Endodermal cell (in vitro differentiated cells): ENCODE results near the gene GAB2. TPM values are rescaled to one million over a fixed set of nuclear protein-coding genes. Genes with fewer than 3 reads are reported as not detected.

ENCODE experiments used
- DNase-seq: peaks from one replicate; pipeline ENCODE4 v3.0.0-alpha.2; 2017
- H3K27ac ChIP-seq: 2 replicates; pipeline ENCODE4 v1.5.1; 2013; ENCODE audit warnings: mild to moderate bottlenecking, low read depth, low read length, moderate library complexity
- H3K27me3 ChIP-seq: 2 replicates; pipeline ENCODE4 v1.6.1; 2013; ENCODE audit warnings: mild to moderate bottlenecking, low read length, moderate library complexity; ENCODE audit not compliant: insufficient read depth, control insufficient read depth, poor library complexity, severe bottlenecking
- H3K36me3 ChIP-seq: 2 replicates; pipeline ENCODE4 v1.7.0; 2013; ENCODE audit warnings: mild to moderate bottlenecking, low read length, moderate library complexity; ENCODE audit not compliant: control insufficient read depth, insufficient read depth
- H3K4me1 ChIP-seq: one replicate; pipeline ENCODE4 v1.7.0; 2013; ENCODE audit warnings: low read length; ENCODE audit not compliant: control insufficient read depth, insufficient read depth
- H3K4me3 ChIP-seq: 2 replicates; pipeline ENCODE4 v1.5.1; 2013; ENCODE audit warnings: mild to moderate bottlenecking, low read length, moderate library complexity
- H3K9ac ChIP-seq: 2 replicates; pipeline ENCODE4 v1.6.1; 2013; ENCODE audit warnings: mild to moderate bottlenecking, low read length, moderate library complexity; ENCODE audit not compliant: poor library complexity, severe bottlenecking; ENCODE audit errors: extremely low read depth
- H3K9me3 ChIP-seq: 2 replicates; pipeline ENCODE4 v1.6.1; 2013; ENCODE audit warnings: mild to moderate bottlenecking, low read length, moderate library complexity; ENCODE audit not compliant: control insufficient read depth
- H3K27ac Mint-ChIP-seq: 2 replicates; pipeline ENCODE4 v1.8.0; 2020; ENCODE audit warnings: mixed read lengths
- H3K27me3 Mint-ChIP-seq: 2 replicates; pipeline ENCODE4 v1.8.0; 2021; ENCODE audit warnings: mild to moderate bottlenecking, mixed read lengths; ENCODE audit not compliant: insufficient read depth
- H3K36me3 Mint-ChIP-seq: 2 replicates; pipeline ENCODE4 v1.8.0; 2020; ENCODE audit warnings: low read depth, mixed read lengths
- H3K4me1 Mint-ChIP-seq: 2 replicates; pipeline ENCODE4 v1.8.0; 2020; ENCODE audit warnings: mixed read lengths
- H3K4me3 Mint-ChIP-seq: 2 replicates; pipeline ENCODE4 v1.8.0; 2020; ENCODE audit warnings: mild to moderate bottlenecking, moderate library complexity, mixed read lengths
- H3K9me3 Mint-ChIP-seq: 2 replicates; pipeline ENCODE4 v1.8.0; 2020; ENCODE audit warnings: mild to moderate bottlenecking, mixed read lengths
- CTCF ChIP-seq: fragments of 200-600 bp; sonication (generic); conservative IDR thresholded peaks from 2 replicates; pipeline ENCODE4 v1.5.0; 2021; ENCODE audit warnings: antibody characterized with exemption, mild to moderate bottlenecking
- WGBS, 2 experiments: methylation state at CpG; one replicate each; pipeline versions ENCODE4 v1.1.5 to v1.1.7; 2013; ENCODE audit warnings: missing lambda C conversion rate in 2 of 2, mixed read lengths in 1 of 2; ENCODE audit not compliant: insufficient coverage in 1 of 2, insufficient read length in 1 of 2; 5-methylcytosine and 5-hydroxymethylcytosine counted together
- total RNA-seq, 2 donors: library from RNA; stranded (reverse); fragmentation: NEBNext Ultra II Directional in 1 of 2; extraction: Animal tissue kit (Norgen Biotek cat#: 25700) in 1 of 2; gene quantifications; 2 replicates in 1 of 2; 3 replicates in 1 of 2; pipeline ENCODE4 v1.2.1, GENCODE V29; 2021

The GAB2 gene
- total RNA-seq, 2 donors from 2014 or later: 26.9 to 62.8 TPM

- Histone ChIP-seq H3K27ac (no peak overlapping the region), H3K9me3 (no peaks in the 10 kb centered on the region), H3K4me3 (no peak overlapping the region), H3K9ac (no peak overlapping the region), H3K27me3 (no peaks in the 10 kb centered on the region), H3K36me3 (peaks cover 6% of the 10 kb centered on the region), H3K4me1 (peaks cover 28% of the 10 kb centered on the region)
- WGBS, 2 experiments: 80 to 91% methylated on average over 1 of the region's 3 CpGs
- no peak for TF ChIP-seq CTCF
- Mint-ChIP-seq H3K9me3 (no peaks in the 10 kb centered on the region), H3K27ac (no peak overlapping the region), H3K4me3 (no peak overlapping the region), H3K27me3 (no peaks in the 10 kb centered on the region), H3K36me3 (no peaks in the 10 kb centered on the region), H3K4me1 (peaks cover 37% of the 10 kb centered on the region)
- DNase-seq: no peak
Observed at GRCh38 chr11:78351193-78351592, 66.4 kb downstream of the GAB2 start.

GRCh38 chr11:78350646-78351165 is 66.9 kb downstream of the GAB2 start:
- Histone ChIP-seq H3K9ac (no peak overlapping the region), H3K4me1 (peaks cover 28% of the 10 kb centered on the region), H3K27ac (no peak overlapping the region), H3K4me3 (no peak overlapping the region), H3K9me3 (no peaks in the 10 kb centered on the region), H3K36me3 (peaks cover 6% of the 10 kb centered on the region), H3K27me3 (no peaks in the 10 kb centered on the region)
- no peaks in the 10 kb centered on the region for H3K36me3 Mint-ChIP-seq
- 45 to 62% methylated on average over 7 of the region's 7 CpGs for WGBS, 2 experiments
- no peaks in the 10 kb centered on the region for H3K9me3 Mint-ChIP-seq
- no peak overlapping the region for H3K27ac Mint-ChIP-seq
- no peak overlapping the region for H3K4me3 Mint-ChIP-seq
- no peak for TF ChIP-seq CTCF
- no peak for DNase-seq
- H3K4me1 Mint-ChIP-seq: peaks cover 37% of the 10 kb centered on the region
- no peaks in the 10 kb centered on the region for H3K27me3 Mint-ChIP-seq

- Histone ChIP-seq H3K27ac (no peak overlapping the region), H3K4me3 (no peak overlapping the region), H3K9me3 (no peaks in the 10 kb centered on the region), H3K9ac (no peak overlapping the region), H3K4me1 (peaks cover 28% of the 10 kb centered on the region), H3K36me3 (peaks cover 3% of the 10 kb centered on the region), H3K27me3 (no peaks in the 10 kb centered on the region)
- H3K9me3 Mint-ChIP-seq: no peaks in the 10 kb centered on the region
- WGBS, 2 experiments: 65 to 71% methylated on average over 5 to 6 of the region's 6 CpGs
- peak; percentile 56 for DNase-seq
- H3K36me3 Mint-ChIP-seq: no peaks in the 10 kb centered on the region
- no peak overlapping the region for H3K4me3 Mint-ChIP-seq
- H3K4me1 Mint-ChIP-seq: peaks cover 35% of the 10 kb centered on the region
- H3K27me3 Mint-ChIP-seq: no peaks in the 10 kb centered on the region
- H3K27ac Mint-ChIP-seq: peak overlapping the region; percentile 9
- TF ChIP-seq CTCF: no peak
Observed at GRCh38 chr11:78350091-78350645, 67.5 kb downstream of the GAB2 start.
